ENCODE measurements around the gene SCAMP5.

DNA sequence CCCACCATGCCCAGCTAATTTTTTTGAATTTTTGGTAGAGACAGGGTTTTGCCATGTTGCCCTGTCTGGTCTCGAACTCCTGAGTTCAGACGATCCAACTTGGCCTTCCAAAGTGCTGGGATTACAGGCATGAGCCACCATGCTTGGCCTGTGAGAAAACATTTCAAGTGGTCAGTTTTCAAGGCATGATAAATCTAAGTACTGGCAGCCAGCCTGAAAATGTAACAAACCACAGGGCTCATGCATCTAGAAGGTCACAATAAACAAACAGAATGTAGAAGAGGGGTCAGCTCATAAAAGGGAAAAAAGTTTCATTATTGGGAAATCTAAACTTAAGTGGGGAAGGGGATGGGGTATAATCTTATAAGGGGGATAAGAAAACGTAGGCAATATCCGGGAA, 68.0 kb downstream of the SCAMP5 start:
- no peak for TF ChIP-seq SUZ12 (IDR thresholded peaks at IDR 0.05; ENCODE audit: extremely low read depth, insufficient read depth, insufficient read length)
- no peak for TF ChIP-seq ZNF274 (IDR thresholded peaks at IDR 0.05; ENCODE audit: low read depth, low read length)
- no peak for TF ChIP-seq YY1 (IDR thresholded peaks at IDR 0.05; ENCODE audit: insufficient read depth, insufficient read length)
